Panc1 (cell line): Measurements from ENCODE around the gene TMPRSS2. TPM values are rescaled to one million over a fixed set of nuclear protein-coding genes. Genes with fewer than 3 reads are reported as not detected.

ENCODE experiments used
- ATAC-seq: fragments of 200-7000 bp; cut with Tn5 transposase; 2 replicates; pipeline ENCODE4 v1.9.1; 2020; ENCODE audit warnings: mild to moderate bottlenecking, moderate library complexity
- BruUV-seq: library from RNA; stranded (reverse); fragments of 400-500 nt; replicated peaks from 2 replicates; lab custom pipeline; 2021; lab: Mats Ljungman, UMichigan
- CTCF ChIA-PET: fragments of 300-600 bp; sonication (Branson Sonifier 250); formaldehyde crosslinking; loops from one replicate; lab custom pipeline; 2022; ENCODE audit warnings: antibody characterized with exemption; lab: Charles Lee
- POLR2A ChIA-PET: fragments of 300-600 bp; sonication (Branson Sonifier 250); formaldehyde crosslinking; loops from one replicate; lab custom pipeline; 2022; ENCODE audit warnings: antibody characterized with exemption; lab: Charles Lee
- DNase-seq: peaks from one replicate; pipeline ENCODE4 v3.0.0-alpha.2; 2010; ENCODE audit warnings: low read depth, low spot score
- H3K27ac ChIP-seq: 2 replicates; pipeline ENCODE4 v1.5.1; 2011; ENCODE audit warnings: mild to moderate bottlenecking, low read length, inconsistent platforms
- H3K27me3 ChIP-seq: fragments of 200-500 bp; sonication (Bioruptor generic); 2 replicates; pipeline ENCODE4 v1.6.0; 2014; ENCODE audit warnings: low read length, inconsistent platforms; ENCODE audit not compliant: control insufficient read depth, insufficient read depth
- H3K36me3 ChIP-seq: fragments of 200-500 bp; sonication (Bioruptor generic); 2 replicates; pipeline ENCODE4 v1.5.1; 2014; ENCODE audit warnings: inconsistent platforms, mild to moderate bottlenecking, low read length, moderate library complexity; ENCODE audit not compliant: control insufficient read depth, insufficient read depth
- H3K4me1 ChIP-seq: 2 replicates; pipeline ENCODE4 v1.5.1; 2011; ENCODE audit warnings: inconsistent platforms, mild to moderate bottlenecking, low read length, moderate library complexity; ENCODE audit not compliant: control insufficient read depth, insufficient read depth
- H3K4me3 ChIP-seq, 2 experiments: 2 replicates each; pipeline ENCODE4 v1.5.1; 2011 to 2012; ENCODE audit warnings: low read depth in 2 of 2, low read length in 2 of 2, mild to moderate bottlenecking in 2 of 2, inconsistent platforms in 1 of 2, moderate library complexity in 1 of 2
- H3K9me3 ChIP-seq: fragments of 200-500 bp; sonication (Bioruptor generic); 2 replicates; pipeline ENCODE4 v1.5.1; 2014; ENCODE audit warnings: low read depth, mild to moderate bottlenecking, inconsistent platforms, low read length, moderate library complexity; ENCODE audit not compliant: control insufficient read depth, insufficient read depth
- CTCF ChIP-seq: fragments of 450-650 bp; IDR thresholded peaks from 2 replicates; pipeline ENCODE4 v1.5.1; 2017; ENCODE audit warnings: mild to moderate bottlenecking
- POLR2AphosphoS5 ChIP-seq: IDR thresholded peaks from 2 replicates; pipeline ENCODE4 v1.6.1; 2012; ENCODE audit warnings: mild to moderate bottlenecking, low read depth, low read length, moderate library complexity
- REST ChIP-seq, 2 experiments: IDR thresholded peaks; 2 replicates each; pipeline ENCODE4 v1.6.1; 2011 to 2012; ENCODE audit warnings: low read depth in 2 of 2, control low read depth in 1 of 2, low read length in 1 of 2, mild to moderate bottlenecking in 1 of 2, moderate library complexity in 1 of 2; ENCODE audit not compliant: insufficient read depth in 1 of 2
- SIN3A ChIP-seq: IDR thresholded peaks from 2 replicates; pipeline ENCODE4 v1.6.1; 2012; ENCODE audit warnings: low read depth, mild to moderate bottlenecking, low read length, moderate library complexity, borderline replicate concordance; ENCODE audit not compliant: insufficient read depth
- TCF7L2 ChIP-seq: IDR thresholded peaks from 2 replicates; pipeline ENCODE4 v1.6.1; 2011; ENCODE audit warnings: mild to moderate bottlenecking, low read depth, low read length, inconsistent platforms
- in situ Hi-C: cut with HindIII; loops from 2 replicates; pipeline ENCODE4 v1.10.0; 2016; ENCODE audit warnings: low sequenced_read_pairs, low pct_unique_long_range_greater_than_20kb
- intact Hi-C: fragments of 100-400 bp; cut with micrococcal nuclease; formaldehyde crosslinking; loops from one replicate; pipeline ENCODE4 v1.10.0; 2022; ENCODE audit not compliant: unreplicated experiment
- total RNA-seq: library from RNA; stranded (reverse); gene quantifications from one replicate; pipeline ENCODE4 v1.2.1, GENCODE V29; 2021; ENCODE audit not compliant: unreplicated experiment

TMPRSS2 gene
- total RNA-seq, 1 experiment from 2014 or later: 111 TPM

- POLR2A ChIA-PET: no interaction called here
- no peak for TF ChIP-seq TCF7L2
- no peak for TF ChIP-seq SIN3A
- TF ChIP-seq REST (IDR thresholded peaks at IDR 0.05; ENCODE audit: insufficient read depth in 1 of 2, low read depth in 2 of 2, low read length in 1 of 2): peak; percentile 60 to 74; a peak in 3 of 4 replicates
- CTCF ChIA-PET: interaction anchor here (0.6 kb wide), 1 partner anchor 122 kb away, joined by 3 read pairs; no protein-coding TSS in a partner anchor
- ATAC-seq (no peak), DNase-seq (no peak)
- intact Hi-C loops: no loop called here
- Histone ChIP-seq H3K27me3 (no peaks in the 10 kb centered on the region), H3K4me1 (no peaks in the 10 kb centered on the region), H3K9me3 (no peaks in the 10 kb centered on the region), H3K27ac (no peak overlapping the region), H3K36me3 (no peaks in the 10 kb centered on the region; the same call in 1 of the 2 replicates), H3K4me3 (no peak overlapping the region)
- in situ Hi-C loops: no loop called here
- BruUV-seq: no TSS peak
These were observed 17.6 kb downstream of the TMPRSS2 start for GRCh38 chr21:41490330-41490729.

GRCh38 chr21:41489329-41489728 lies 18.6 kb downstream of the TMPRSS2 start:
- ChIA-PET POLR2A (interaction anchor here (0.7 kb wide), 1 partner anchor 256 kb away, joined by 5 read pairs; no protein-coding TSS in a partner anchor), CTCF (no interaction called here)
- Histone ChIP-seq H3K27ac (no peak overlapping the region), H3K27me3 (no peaks in the 10 kb centered on the region), H3K4me1 (no peaks in the 10 kb centered on the region; the same call in 1 of the 2 replicates), H3K4me3 (no peak overlapping the region), H3K9me3 (no peaks in the 10 kb centered on the region), H3K36me3 (no peaks in the 10 kb centered on the region; the same call in 1 of the 2 replicates)
- ATAC-seq (no peak), DNase-seq (no peak)
- BruUV-seq: no TSS peak
- intact Hi-C loops: no loop called here
- in situ Hi-C loops: no loop called here
- TF ChIP-seq SIN3A (no peak), TCF7L2 (no peak), CTCF (no peak), POLR2AphosphoS5 (no peak), REST (IDR thresholded peaks at IDR 0.05; ENCODE audit: insufficient read depth in 1 of 2, low read depth in 2 of 2, low read length in 1 of 2) (no peak)
